Heart left ventricle (tissue), 16 donors: ENCODE measurements around the gene PSMA6. TPM values are rescaled to one million over a fixed set of nuclear protein-coding genes. Genes with fewer than 3 reads are reported as not detected.
"Not testable (repeated sequence)": the region's sequence is repeated elsewhere in the genome, so short reads cannot be mapped to it uniquely, and the experiment has no call there.

Experiments used
- ATAC-seq, 4 donors: fragments of 200-7000 bp; cut with Tn5 transposase; one replicate each; pipeline ENCODE4 v1.9.1; 2020 to 2022; ENCODE audit warnings: moderate library complexity in 4 of 4, mild to moderate bottlenecking in 3 of 4, moderate number of reproducible peaks in 1 of 4
- DNase-seq, 5 donors: peaks; one replicate each; pipeline ENCODE4 v3.0.0-alpha.2; 2020
- H3K27ac ChIP-seq, 12 donors: fragments of 200-600 bp; sonication (generic) in 4 of 12; one replicate each; pipeline versions ENCODE4 v1.5.0 to v1.8.0; 2016 to 2022; ENCODE audit warnings: mild to moderate bottlenecking in 2 of 12
- H3K27me3 ChIP-seq, 9 donors: fragments of 200-600 bp; sonication (generic) in 2 of 9; one replicate each; pipeline versions ENCODE4 v1.5.1 to v1.8.0; 2016 to 2022; ENCODE audit warnings: mild to moderate bottlenecking in 3 of 9
- H3K36me3 ChIP-seq, 9 donors: fragments of 200-600 bp; sonication (generic) in 2 of 9; one replicate each; pipeline versions ENCODE4 v1.5.0 to v1.8.0; 2018 to 2022; ENCODE audit warnings: mild to moderate bottlenecking in 2 of 9
- H3K4me1 ChIP-seq, 12 donors: fragments of 200-600 bp; sonication (generic) in 4 of 12; one replicate each; pipeline versions ENCODE4 v1.5.0 to v1.8.0; 2016 to 2022; ENCODE audit warnings: mild to moderate bottlenecking in 3 of 12
- H3K4me3 ChIP-seq, 12 donors: fragments of 200-600 bp; sonication (generic) in 4 of 12; one replicate each; pipeline versions ENCODE4 v1.5.0 to v1.8.0; 2017 to 2022; ENCODE audit warnings: mild to moderate bottlenecking in 9 of 12, moderate library complexity in 4 of 12
- H3K9me3 ChIP-seq, 12 donors: fragments of 200-600 bp; sonication (generic) in 4 of 12; one replicate each; pipeline versions ENCODE4 v1.5.0 to v1.8.0; 2016 to 2022; ENCODE audit warnings: mild to moderate bottlenecking in 1 of 12
- CTCF ChIP-seq, 12 donors: fragments of 200-600 bp; sonication (generic) in 4 of 12; IDR thresholded peaks; one replicate each; pipeline versions ENCODE4 v1.5.0 to v1.8.0; 2018 to 2022; ENCODE audit warnings: antibody characterized with exemption in 12 of 12, mild to moderate bottlenecking in 5 of 12
- POLR2A ChIP-seq, 2 donors: fragments of 450-650 bp; IDR thresholded peaks; one replicate each; pipeline ENCODE4 v1.6.1; 2017; ENCODE audit warnings: antibody characterized with exemption in 2 of 2, mild to moderate bottlenecking in 2 of 2, moderate library complexity in 2 of 2
- WGBS, 4 donors: extraction: QIAGEN DNeasy Blood & Tissue Kit in 2 of 4; methylation state at CpG; one replicate each; pipeline versions ENCODE4 v1.1.5 to v1.1.7; 2013 to 2018; 5-methylcytosine and 5-hydroxymethylcytosine counted together
- intact Hi-C, 10 donors: fragments of 100-400 bp; cut with DNase I; formaldehyde crosslinking; loops; one replicate each; pipeline versions ENCODE4 v1.11.1 to v1.14.2; 2022
- polyA plus RNA-seq, 2 donors: library from polyadenylated mRNA; stranded (reverse); fragments of 200-250 nt; gene quantifications; one replicate each; pipeline ENCODE4 v1.2.3, GENCODE V29; 2013
- total RNA-seq, 9 donors: library from RNA; depleted of rRNA in 2 of 9; stranded (reverse); fragments of >200 nt in 2 of 9; fragmentation: NEBNext Ultra II Directional in 3 of 9; extraction: Animal tissue kit (Norgen Biotek cat#: 25700) in 3 of 9; gene quantifications; one replicate each; pipeline versions ENCODE4 v1.1.0 to v1.2.4, GENCODE V29; 2016 to 2023
- donor health status: ischemic (EF 13 %, LVEDD 7.1; RV severe dilation, severe dysfunction).
- donor health status: healthy with polysubstance abuse.
- donor health status: DM: no; HTN: yes; CAD: no.
- donor health status: DM: no; HTN: no; CAD: no.
- donor health status: ischemic (EF 25% LVEDD 6.9; RV normal size, moderate dysfunction).
- donor health status: ischemic (EF 25% LVEDD 5.7; RV mildly dilated, moderate dysfunction).
- donor health status: healthy.
- donor health status: DM: yes; HTN: yes; CAD: no.
- donor health status: ischemic (EF 35%, LVEDD 5.7; RV mildly dilated, moderate dysfunction).
- donor health status: nonischemic (EF 11% LVEDD 7.7; RV severe dilation, severe dysfunction).
- donor health status: DM: yes; HTN: yes; CAD: no.
- donor health status: PGD.
- donor health status: ischemic (EF 29% LVEDD 5.4; RV normal size, mild dysfunction).
- donor health status: nonischemic (EF 23%, LVEDD 6.1; RV moderate dilation, normal function).

Gene PSMA6
- total and polyA plus RNA-seq, 11 donors = 123 to 293 (median 176) TPM

- ATAC-seq (no peak), DNase-seq (no peak)
- no peaks in the 10 kb centered on the region for H3K9me3 ChIP-seq
- TF ChIP-seq CTCF (IDR thresholded peaks at IDR 0.05) = no peak
- no peak for TF ChIP-seq POLR2A (IDR thresholded peaks at IDR 0.05)
- intact Hi-C loops = no loop called here
- no peaks in the 10 kb centered on the region for H3K36me3 ChIP-seq
- WGBS, 4 donors = 70 to 78% (median 75%) methylated on average over 8 of the region's 8 CpGs
- H3K27me3 ChIP-seq = no peaks in the 10 kb centered on the region
- H3K4me3 ChIP-seq = no peak overlapping the region
- peaks cover 12 to 65% (median 44%) of the 10 kb centered on the region in 12 donors for H3K4me1 ChIP-seq
- peak overlapping the region in 7 of 12 donors; percentile 31 to 94 (median 88) for H3K27ac ChIP-seq
Measured at GRCh38 chr14:35333264-35333730, 41.1 kb downstream of the PSMA6 start.

GRCh38 chr14:35333797-35334743, 41.9 kb downstream of the PSMA6 start:
- Histone ChIP-seq H3K27me3 (no peaks in the 10 kb centered on the region), H3K4me1 (peaks cover 12 to 68% (median 44%) of the 10 kb centered on the region in 12 donors)

GRCh38 chr14:35335388-35336092, 43.4 kb downstream of the PSMA6 start:
- TF ChIP-seq CTCF (IDR thresholded peaks at IDR 0.05) (no peak), POLR2A (IDR thresholded peaks at IDR 0.05) (no peak)
- Histone ChIP-seq H3K27me3 (no peaks in the 10 kb centered on the region), H3K36me3 (no peaks in the 10 kb centered on the region), H3K9me3 (no peaks in the 10 kb centered on the region), H3K4me3 (peak overlapping the region in 2 of 12 donors; percentile 16 to 20), H3K27ac (peak overlapping the region; percentile 72 to 97 (median 92)), H3K4me1 (peaks cover 12 to 83% (median 50%) of the 10 kb centered on the region in 12 donors)
- DNase-seq (peak; percentile 48 to 72 (median 58)), ATAC-seq (peak in 2 of 4 donors; percentile 1 to 4)
- intact Hi-C loops = loop anchor here in 9 of 10 donors (1.0 to 5.0 kb wide), 9 partner anchors 33 to 72 kb away; partner anchors contain the start of genes PSMA6 (in 6 of the 9) and NFKBIA (in 5 of the 9)
- WGBS, 4 donors = 50 to 70% (median 64%) methylated on average over 13 of the region's 13 CpGs

More at GRCh38 chr14:35333797-35334743, 41.9 kb downstream of the PSMA6 start:
- no peak for DNase-seq
- Histone ChIP-seq H3K27ac (peak overlapping the region in 9 of 12 donors; percentile 33 to 97 (median 93)), H3K36me3 (no peaks in the 10 kb centered on the region), H3K4me3 (no peak overlapping the region), H3K9me3 (no peaks in the 10 kb centered on the region)
- TF ChIP-seq POLR2A (IDR thresholded peaks at IDR 0.05) (no peak), CTCF (IDR thresholded peaks at IDR 0.05) (no peak)
- intact Hi-C loops = no loop called here
- ATAC-seq = no peak
- WGBS, 4 donors = 85 to 91% (median 86%) methylated on average over 15 of the region's 15 CpGs

GRCh38 chr14:35336171-35336493, 44.0 kb downstream of the PSMA6 start:
- Histone ChIP-seq H3K27ac (peak overlapping the region; percentile 72 to 97 (median 92)), H3K4me1 (peaks cover 17 to 89% (median 56%) of the 10 kb centered on the region in 12 donors), H3K4me3 (peak overlapping the region in 4 of 12 donors; percentile 3 to 30 (median 18))
- H3K9me3 ChIP-seq, ATAC-seq, H3K36me3 ChIP-seq, H3K27me3 ChIP-seq, DNase-seq: not testable (repeated sequence)
- intact Hi-C loops = loop anchor here in 9 of 10 donors (1.0 to 5.0 kb wide), 9 partner anchors 34 to 71 kb away; partner anchors contain the start of genes PSMA6 (in 6 of the 9) and NFKBIA (in 5 of the 9)
- 57 to 83% (median 74%) methylated on average over 3 of the region's 3 CpGs for WGBS, 4 donors
